Astrocyte (in vitro differentiated cells and primary cell): ENCODE data around the gene AQP7. TPM values are rescaled to one million over a fixed set of nuclear protein-coding genes. Genes with fewer than 3 reads are reported as not detected.

ENCODE experiments used
- DNase-seq: peaks from one replicate; pipeline ENCODE4 v3.0.0-alpha.2; 2010; ENCODE audit warnings: low read depth
- FAIRE-seq: peaks from 2 replicates; lab custom pipeline; 2011; peaks lifted over from hg19 to GRCh38; lab: Jason Lieb, UNC
- H2AFZ ChIP-seq: 2 replicates; pipeline ENCODE4 v1.6.0; 2012; ENCODE audit warnings: low read depth, low read length, inconsistent platforms
- H3K27ac ChIP-seq: 2 replicates; pipeline ENCODE4 v1.5.1; 2011; ENCODE audit warnings: low read depth, low read length, inconsistent platforms
- H3K27me3 ChIP-seq: 2 replicates; pipeline ENCODE4 v1.6.0; 2011; ENCODE audit warnings: low read length, inconsistent platforms; ENCODE audit not compliant: insufficient read depth
- H3K36me3 ChIP-seq: 2 replicates; pipeline ENCODE4 v1.5.1; 2011; ENCODE audit warnings: low read length, inconsistent platforms; ENCODE audit not compliant: insufficient read depth
- H3K4me1 ChIP-seq: 2 replicates; pipeline ENCODE4 v1.5.1; 2011; ENCODE audit warnings: low read length, inconsistent platforms; ENCODE audit not compliant: insufficient read depth
- H3K4me2 ChIP-seq: 2 replicates; pipeline ENCODE4 v1.6.0; 2012; ENCODE audit warnings: low read length, inconsistent platforms
- H3K4me3 ChIP-seq: 2 replicates; pipeline ENCODE4 v1.5.1; 2011; ENCODE audit warnings: low read depth, mild to moderate bottlenecking, low read length, inconsistent platforms; ENCODE audit not compliant: insufficient read depth
- H3K79me2 ChIP-seq: 2 replicates; pipeline ENCODE4 v1.6.0; 2012; ENCODE audit warnings: mild to moderate bottlenecking, low read length, inconsistent platforms; ENCODE audit not compliant: insufficient read depth
- H3K9ac ChIP-seq: 2 replicates; pipeline ENCODE4 v1.6.0; 2012; ENCODE audit warnings: mild to moderate bottlenecking, low read length, inconsistent platforms
- H3K9me3 ChIP-seq: 2 replicates; pipeline ENCODE4 v1.5.1; 2012; ENCODE audit warnings: low read depth, mild to moderate bottlenecking, low read length, inconsistent platforms; ENCODE audit not compliant: insufficient read depth
- H4K20me1 ChIP-seq: 2 replicates; pipeline ENCODE4 v1.6.0; 2012; ENCODE audit warnings: low read length, inconsistent platforms; ENCODE audit not compliant: insufficient read depth
- H3K27ac Mint-ChIP-seq: one replicate; pipeline ENCODE4 v1.8.0; 2021; ENCODE audit warnings: mild to moderate bottlenecking, mixed read lengths; ENCODE audit not compliant: unreplicated experiment
- H3K27me3 Mint-ChIP-seq: one replicate; pipeline ENCODE4 v1.8.0; 2021; ENCODE audit warnings: low read depth, mixed read lengths; ENCODE audit not compliant: unreplicated experiment
- H3K36me3 Mint-ChIP-seq: one replicate; pipeline ENCODE4 v1.8.0; 2021; ENCODE audit warnings: low read depth, mixed read lengths; ENCODE audit not compliant: unreplicated experiment
- H3K4me1 Mint-ChIP-seq: one replicate; pipeline ENCODE4 v1.8.0; 2021; ENCODE audit warnings: low read depth, mixed read lengths; ENCODE audit not compliant: unreplicated experiment
- H3K4me3 Mint-ChIP-seq: one replicate; pipeline ENCODE4 v1.8.0; 2021; ENCODE audit warnings: mild to moderate bottlenecking, moderate library complexity, mixed read lengths; ENCODE audit not compliant: unreplicated experiment
- H3K9me3 Mint-ChIP-seq: one replicate; pipeline ENCODE4 v1.8.0; 2021; ENCODE audit warnings: mild to moderate bottlenecking, mixed read lengths; ENCODE audit not compliant: unreplicated experiment
- EZH2 ChIP-seq: IDR thresholded peaks from 2 replicates; pipeline ENCODE4 v1.6.1; 2012; ENCODE audit warnings: mild to moderate bottlenecking, low read length, inconsistent platforms; ENCODE audit not compliant: insufficient read depth
- total RNA-seq: library from RNA; stranded (reverse); gene quantifications from 2 replicates; pipeline ENCODE4 v1.2.1, GENCODE V29; 2021
- TF ChIP-seq, protein P1 (sequence below): IDR thresholded peaks from 2 replicates; pipeline ENCODE4 v1.5.1; 2011; ENCODE audit warnings: low read depth, mild to moderate bottlenecking, inconsistent platforms, low read length, moderate library complexity; ENCODE audit not compliant: insufficient read depth

Gene AQP7
- total RNA-seq, 1 donor from 2014 or later = 1.9 TPM

DNA sequence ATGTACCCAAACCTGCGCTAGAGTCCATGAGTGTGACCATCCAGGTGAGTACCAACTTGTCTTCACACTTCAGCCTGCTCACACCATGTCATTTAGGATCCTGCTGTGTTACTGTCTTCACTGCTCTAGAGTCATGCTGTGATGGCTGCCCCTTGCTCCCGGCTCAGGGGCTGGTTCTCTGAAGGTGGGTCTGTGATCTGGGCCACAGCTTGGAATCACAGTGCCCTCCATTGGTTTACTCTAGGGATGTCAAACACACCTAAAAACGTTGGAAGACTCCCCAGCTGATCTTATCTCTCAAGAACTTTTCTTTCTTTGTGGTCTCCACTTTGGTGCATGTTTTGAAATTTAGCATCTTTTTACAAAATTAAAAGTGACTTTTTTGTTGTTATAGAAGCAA lies 58.2 kb downstream of the AQP7 start:
- no peak overlapping the region for H3K27ac Mint-ChIP-seq
- H3K4me1 ChIP-seq = no peaks in the 10 kb centered on the region
- H3K4me1 Mint-ChIP-seq = no peaks in the 10 kb centered on the region
- H3K36me3 Mint-ChIP-seq = peaks cover 43% of the 10 kb centered on the region
- H3K4me3 Mint-ChIP-seq = no peak overlapping the region
- no peaks in the 10 kb centered on the region for H3K27me3 ChIP-seq
- DNase-seq (no peak), FAIRE-seq (no peak)
- H2AFZ ChIP-seq = no peak overlapping the region
- peaks cover 6% of the 10 kb centered on the region for H3K9me3 ChIP-seq
- peaks cover 52% of the 10 kb centered on the region for H3K36me3 ChIP-seq
- H3K9me3 Mint-ChIP-seq = peaks cover 19% of the 10 kb centered on the region
- no peak overlapping the region for H3K4me2 ChIP-seq
- H4K20me1 ChIP-seq = no peaks in the 10 kb centered on the region
- no peak overlapping the region for H3K9ac ChIP-seq
- H3K27me3 Mint-ChIP-seq = no peaks in the 10 kb centered on the region
- TF ChIP-seq, protein P1, sequence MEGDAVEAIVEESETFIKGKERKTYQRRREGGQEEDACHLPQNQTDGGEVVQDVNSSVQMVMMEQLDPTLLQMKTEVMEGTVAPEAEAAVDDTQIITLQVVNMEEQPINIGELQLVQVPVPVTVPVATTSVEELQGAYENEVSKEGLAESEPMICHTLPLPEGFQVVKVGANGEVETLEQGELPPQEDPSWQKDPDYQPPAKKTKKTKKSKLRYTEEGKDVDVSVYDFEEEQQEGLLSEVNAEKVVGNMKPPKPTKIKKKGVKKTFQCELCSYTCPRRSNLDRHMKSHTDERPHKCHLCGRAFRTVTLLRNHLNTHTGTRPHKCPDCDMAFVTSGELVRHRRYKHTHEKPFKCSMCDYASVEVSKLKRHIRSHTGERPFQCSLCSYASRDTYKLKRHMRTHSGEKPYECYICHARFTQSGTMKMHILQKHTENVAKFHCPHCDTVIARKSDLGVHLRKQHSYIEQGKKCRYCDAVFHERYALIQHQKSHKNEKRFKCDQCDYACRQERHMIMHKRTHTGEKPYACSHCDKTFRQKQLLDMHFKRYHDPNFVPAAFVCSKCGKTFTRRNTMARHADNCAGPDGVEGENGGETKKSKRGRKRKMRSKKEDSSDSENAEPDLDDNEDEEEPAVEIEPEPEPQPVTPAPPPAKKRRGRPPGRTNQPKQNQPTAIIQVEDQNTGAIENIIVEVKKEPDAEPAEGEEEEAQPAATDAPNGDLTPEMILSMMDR = no peak
- TF ChIP-seq EZH2 = no peak
- H3K79me2 ChIP-seq = no peaks in the 10 kb centered on the region
- H3K27ac ChIP-seq = no peak overlapping the region
- H3K4me3 ChIP-seq = no peak overlapping the region

DNA sequence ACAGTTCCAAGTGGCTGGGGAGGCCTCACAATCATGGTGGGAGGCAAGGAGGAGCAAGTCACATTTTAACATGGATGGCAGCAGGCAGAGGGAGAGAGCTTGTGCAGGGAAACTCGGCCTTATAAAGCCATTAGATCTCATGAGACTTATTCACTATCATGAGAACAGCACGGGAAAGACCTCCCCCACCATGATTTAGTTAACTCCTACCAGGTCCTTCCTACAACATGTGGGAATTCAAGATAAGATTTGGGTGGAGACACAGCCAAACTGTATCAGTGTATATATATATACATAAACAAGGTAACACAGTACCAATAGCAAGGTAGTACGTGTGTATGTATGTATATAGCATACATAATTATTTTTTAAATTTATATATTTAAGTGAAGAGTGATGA lies 61.2 kb downstream of the AQP7 start:
- peaks cover 33% of the 10 kb centered on the region for H3K36me3 Mint-ChIP-seq
- no peak overlapping the region for H3K4me3 ChIP-seq
- no peak for FAIRE-seq
- no peaks in the 10 kb centered on the region for H3K79me2 ChIP-seq
- TF ChIP-seq EZH2 = no peak
- TF ChIP-seq, protein P1 = no peak
- no peak overlapping the region for H3K9ac ChIP-seq
- no peak overlapping the region for H3K27ac ChIP-seq
- no peak overlapping the region for H3K27ac Mint-ChIP-seq
- no peaks in the 10 kb centered on the region for H4K20me1 ChIP-seq
- H3K4me1 ChIP-seq = no peaks in the 10 kb centered on the region
- H3K9me3 Mint-ChIP-seq = peaks cover 22% of the 10 kb centered on the region
- DNase-seq = no peak
- peaks cover 42% of the 10 kb centered on the region for H3K36me3 ChIP-seq
- H3K27me3 Mint-ChIP-seq = no peaks in the 10 kb centered on the region
- no peaks in the 10 kb centered on the region for H3K27me3 ChIP-seq
- no peak overlapping the region for H3K4me2 ChIP-seq
- H3K9me3 ChIP-seq = peaks cover 10% of the 10 kb centered on the region
- H3K4me1 Mint-ChIP-seq = no peaks in the 10 kb centered on the region
- no peak overlapping the region for H3K4me3 Mint-ChIP-seq
- no peak overlapping the region for H2AFZ ChIP-seq

DNA sequence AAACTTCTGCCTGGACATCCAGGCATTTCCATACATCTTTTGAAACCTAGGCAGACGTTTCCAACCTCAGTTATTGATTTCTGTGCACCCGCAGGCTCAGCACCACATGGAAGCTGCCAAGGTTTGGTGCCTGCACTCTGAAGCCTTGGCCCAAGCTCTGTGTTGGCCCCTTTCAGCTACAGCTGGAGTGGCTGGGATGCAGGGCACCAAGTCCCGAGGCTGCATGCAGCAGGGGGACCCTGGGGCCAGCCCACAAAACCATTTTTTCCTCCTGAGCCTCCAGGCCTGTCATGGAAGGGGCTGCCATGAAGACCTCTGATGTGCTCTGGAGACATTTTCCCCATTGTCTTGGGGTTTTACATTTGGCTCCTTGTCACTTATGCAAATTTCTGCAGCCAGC lies 62.2 kb downstream of the AQP7 start:
- no peaks in the 10 kb centered on the region for H3K4me1 Mint-ChIP-seq
- Histone ChIP-seq H3K9ac (no peak overlapping the region), H3K36me3 (peaks cover 38% of the 10 kb centered on the region), H3K9me3 (peaks cover 10% of the 10 kb centered on the region), H3K79me2 (no peaks in the 10 kb centered on the region), H3K4me3 (no peak overlapping the region), H3K4me2 (no peak overlapping the region), H3K27ac (no peak overlapping the region), H3K4me1 (no peaks in the 10 kb centered on the region), H4K20me1 (no peaks in the 10 kb centered on the region), H2AFZ (no peak overlapping the region), H3K27me3 (no peaks in the 10 kb centered on the region)
- DNase-seq (no peak), FAIRE-seq (no peak)
- H3K4me3 Mint-ChIP-seq = no peak overlapping the region
- H3K27ac Mint-ChIP-seq = no peak overlapping the region
- peaks cover 32% of the 10 kb centered on the region for H3K36me3 Mint-ChIP-seq
- peaks cover 22% of the 10 kb centered on the region for H3K9me3 Mint-ChIP-seq
- TF ChIP-seq, protein P1 = no peak
- no peak for TF ChIP-seq EZH2
- H3K27me3 Mint-ChIP-seq = no peaks in the 10 kb centered on the region

Other genes starting within 250 kb of the AQP7 start
- 93.1 and 103 TPM in 2 replicates for gene B4GALT1, start 235.2 kb downstream of the AQP7 start, total RNA-seq
- gene SPINK4, start 162.4 kb downstream of the AQP7 start, total RNA-seq = not detected in 2 replicates
- 37.2 and 43.3 TPM in 2 replicates for gene BAG1, start 137.9 kb downstream of the AQP7 start, total RNA-seq
- gene CHMP5, start 137.5 kb downstream of the AQP7 start, total RNA-seq = 108 and 109 TPM in 2 replicates
- gene NFX1, start 112.1 kb downstream of the AQP7 start, total RNA-seq = 26.7 and 27.8 TPM in 2 replicates
- gene AQP3, start 45.0 kb upstream of the AQP7 start, total RNA-seq = 3.2 and 4.6 TPM in 2 replicates
- gene NOL6, start 71.4 kb upstream of the AQP7 start, total RNA-seq = 57.2 and 60.1 TPM in 2 replicates
- 5.5 and 6.3 TPM in 2 replicates for gene ANKRD18B, start 121.7 kb upstream of the AQP7 start, total RNA-seq